GM11168 (cell line): ENCODE results near the gene MIB2.
"Not testable (repeated sequence)": the region's sequence is repeated elsewhere in the genome, so short reads cannot be mapped to it uniquely, and the experiment has no call there.

Source experiments
- in situ Hi-C: fragments of 300-500 bp; cut with MboI; formaldehyde crosslinking; loops from one replicate; pipeline ENCODE4 v1.12.0; 2022; ENCODE audit warnings: low sequenced_read_pairs; ENCODE audit not compliant: unreplicated experiment

Gene MIB2

DNA sequence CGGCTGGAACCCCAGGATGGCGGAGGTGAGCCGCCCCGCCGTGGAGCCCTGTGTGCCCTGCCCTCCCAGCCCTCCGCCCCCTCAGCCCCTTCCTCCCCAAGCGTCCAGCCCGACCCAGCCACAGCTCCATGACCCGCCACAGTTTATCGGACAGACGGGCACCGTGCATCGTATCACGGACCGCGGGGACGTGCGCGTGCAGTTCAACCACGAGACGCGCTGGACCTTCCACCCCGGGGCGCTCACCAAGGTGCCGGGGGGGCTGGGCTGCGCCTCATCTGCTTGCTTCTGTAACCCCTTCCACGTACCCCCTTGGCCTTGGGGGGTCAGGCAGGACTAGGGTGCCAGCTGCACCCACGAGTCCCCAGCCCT, 10.1 kb downstream of the MIB2 start:
- in situ Hi-C loops = no loop called here

DNA sequence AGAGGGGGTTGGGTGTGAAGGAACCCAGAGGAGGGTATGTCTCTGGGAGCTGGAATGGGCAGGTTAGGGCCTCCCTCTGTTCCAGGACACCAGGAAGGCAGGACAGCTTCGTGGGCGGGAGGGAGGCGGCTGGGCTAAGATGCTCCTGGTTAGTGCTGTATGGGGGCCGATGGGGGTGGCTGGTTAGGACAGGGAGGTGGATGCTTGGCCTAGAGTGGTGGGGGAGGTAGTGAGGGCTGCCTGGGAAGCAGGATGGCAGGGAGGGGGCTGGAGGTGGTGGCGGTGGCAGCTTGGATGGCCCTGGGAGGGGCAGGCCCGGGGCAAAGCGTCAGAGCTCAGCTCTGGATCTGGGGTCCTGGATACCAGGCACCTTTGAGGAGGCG, 10.5 kb downstream of the MIB2 start:
- in situ Hi-C loops = no loop called here

DNA sequence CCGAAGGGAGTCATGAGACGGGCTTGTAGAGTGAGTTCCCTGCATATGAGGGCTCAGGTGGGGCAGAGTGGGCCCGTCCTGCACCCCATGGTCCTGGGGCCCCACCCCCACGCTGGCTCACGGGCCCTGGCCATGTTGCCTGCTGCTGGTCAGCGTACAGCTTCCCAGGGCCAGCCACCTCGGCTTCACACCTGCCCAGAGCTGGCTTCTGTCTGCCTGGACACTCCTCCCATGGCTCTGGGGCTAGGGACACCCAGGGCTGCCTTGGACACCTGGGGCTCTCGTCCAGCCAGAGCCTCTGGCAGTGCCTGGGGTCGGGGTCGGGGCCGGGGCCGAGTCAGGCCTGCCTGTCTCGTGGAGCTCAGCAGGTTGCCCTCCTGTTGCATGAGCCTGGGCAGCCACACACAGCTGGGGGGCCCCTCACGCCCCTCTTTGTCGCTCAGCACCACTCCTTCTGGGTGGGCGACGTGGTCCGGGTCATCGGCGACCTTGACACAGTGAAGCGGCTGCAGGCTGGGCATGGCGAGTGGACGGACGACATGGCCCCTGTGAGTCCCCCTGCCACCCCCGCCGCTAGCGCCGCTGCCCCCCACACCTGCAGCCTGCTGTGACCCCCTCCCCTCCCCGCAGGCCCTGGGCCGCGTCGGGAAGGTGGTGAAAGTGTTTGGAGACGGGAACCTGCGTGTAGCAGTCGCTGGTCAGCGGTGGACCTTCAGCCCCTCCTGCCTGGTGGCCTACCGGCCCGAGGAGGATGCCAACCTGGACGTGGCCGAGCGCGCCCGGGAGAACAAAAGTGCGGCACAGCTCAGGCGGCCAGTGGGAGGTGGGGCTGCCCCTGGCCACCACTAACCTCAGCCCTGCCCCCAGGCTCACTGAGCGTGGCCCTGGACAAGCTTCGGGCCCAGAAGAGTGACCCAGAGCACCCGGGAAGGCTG, 11.2 kb downstream of the MIB2 start:
- in situ Hi-C loops = no loop called here

DNA sequence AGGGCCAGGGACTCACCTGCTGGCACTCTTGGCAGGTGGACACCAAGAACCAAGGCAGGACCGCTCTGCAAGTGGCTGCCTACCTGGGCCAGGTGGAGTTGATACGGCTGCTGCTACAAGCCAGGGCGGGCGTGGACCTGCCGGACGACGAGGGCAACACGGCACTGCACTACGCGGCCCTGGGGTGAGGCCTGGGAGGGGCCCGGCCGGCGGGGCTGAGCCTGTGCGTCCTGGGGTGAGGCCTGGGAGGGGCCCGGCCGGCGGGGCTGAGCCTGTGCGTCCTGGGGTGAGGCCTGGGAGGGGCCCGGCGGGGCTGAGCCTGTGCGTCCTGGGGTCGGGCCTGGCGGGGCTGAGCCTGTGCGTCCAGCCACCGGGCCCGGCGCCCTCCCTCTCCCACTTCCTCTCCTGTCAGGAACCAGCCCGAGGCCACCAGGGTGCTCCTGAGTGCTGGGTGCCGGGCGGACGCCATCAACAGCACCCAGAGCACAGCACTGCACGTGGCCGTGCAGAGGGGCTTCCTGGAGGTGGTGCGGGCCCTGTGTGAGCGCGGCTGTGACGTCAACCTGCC, 12.0 kb downstream of the MIB2 start:
- in situ Hi-C loops = no loop called here

DNA sequence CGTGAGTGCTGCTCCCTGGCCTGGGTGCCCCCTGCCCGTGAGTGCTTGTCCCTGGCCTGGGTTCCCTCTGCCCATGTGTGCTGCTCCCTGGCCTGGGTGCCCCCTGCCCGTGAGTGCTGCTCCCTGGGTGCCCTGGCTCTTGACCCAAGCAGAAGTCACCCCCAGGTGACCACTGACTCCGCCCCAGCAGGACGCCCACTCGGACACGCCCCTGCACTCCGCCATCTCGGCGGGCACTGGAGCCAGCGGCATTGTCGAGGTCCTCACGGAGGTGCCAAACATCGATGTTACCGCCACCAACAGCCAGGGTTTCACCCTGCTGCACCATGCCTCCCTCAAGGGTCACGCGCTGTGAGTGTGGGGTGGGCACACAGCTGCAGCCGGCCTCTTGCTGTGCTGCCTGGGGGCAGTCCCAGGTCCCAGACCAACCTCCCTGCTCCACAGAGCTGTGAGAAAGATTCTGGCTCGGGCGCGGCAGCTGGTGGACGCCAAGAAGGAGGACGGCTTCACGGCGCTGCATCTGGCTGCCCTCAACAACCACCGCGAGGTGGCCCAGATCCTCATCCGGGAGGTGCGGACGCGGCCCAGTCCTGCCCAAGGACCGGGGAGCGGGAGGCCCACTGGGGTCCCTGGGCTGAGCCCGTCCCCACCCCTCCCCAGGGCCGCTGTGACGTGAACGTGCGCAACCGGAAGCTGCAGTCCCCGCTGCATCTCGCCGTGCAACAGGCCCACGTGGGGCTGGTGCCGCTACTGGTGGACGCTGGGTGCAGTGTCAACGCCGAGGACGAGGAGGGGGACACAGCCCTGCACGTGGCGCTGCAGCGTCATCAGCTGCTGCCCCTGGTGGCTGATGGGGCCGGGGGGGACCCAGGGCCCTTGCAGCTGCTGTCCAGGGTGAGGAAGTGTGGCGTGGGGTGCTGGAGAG, 12.8 kb downstream of the MIB2 start:
- in situ Hi-C loops = no loop called here

DNA sequence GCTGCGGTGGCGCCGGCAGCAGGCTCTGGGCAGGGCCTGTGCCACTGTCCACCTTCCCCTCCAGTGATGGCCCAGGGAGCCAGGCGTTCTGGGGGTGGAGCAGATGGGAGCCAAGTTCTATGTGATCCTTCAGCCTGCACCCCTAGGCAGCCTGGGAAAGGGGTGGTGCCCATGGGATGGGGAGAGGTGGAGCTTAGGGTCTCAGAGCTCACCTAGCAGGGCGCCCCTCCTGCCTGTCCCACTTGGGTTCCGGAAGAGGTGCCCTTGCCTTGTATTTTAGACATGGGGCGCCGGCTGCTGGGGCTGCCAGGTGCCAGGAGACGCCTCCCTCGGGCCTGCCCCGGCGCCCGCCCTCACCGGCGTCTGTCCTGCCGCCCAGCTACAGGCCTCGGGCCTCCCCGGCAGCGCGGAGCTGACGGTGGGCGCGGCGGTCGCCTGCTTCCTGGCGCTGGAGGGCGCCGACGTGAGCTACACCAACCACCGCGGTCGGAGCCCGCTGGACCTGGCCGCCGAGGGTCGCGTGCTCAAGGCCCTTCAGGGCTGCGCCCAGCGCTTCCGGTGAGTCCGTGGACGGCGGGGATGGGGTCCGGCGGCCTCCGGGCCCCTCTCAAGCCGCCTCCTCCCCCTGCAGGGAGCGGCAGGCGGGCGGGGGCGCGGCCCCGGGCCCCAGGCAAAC, 13.6 kb downstream of the MIB2 start:
- in situ Hi-C loops = no loop called here

DNA sequence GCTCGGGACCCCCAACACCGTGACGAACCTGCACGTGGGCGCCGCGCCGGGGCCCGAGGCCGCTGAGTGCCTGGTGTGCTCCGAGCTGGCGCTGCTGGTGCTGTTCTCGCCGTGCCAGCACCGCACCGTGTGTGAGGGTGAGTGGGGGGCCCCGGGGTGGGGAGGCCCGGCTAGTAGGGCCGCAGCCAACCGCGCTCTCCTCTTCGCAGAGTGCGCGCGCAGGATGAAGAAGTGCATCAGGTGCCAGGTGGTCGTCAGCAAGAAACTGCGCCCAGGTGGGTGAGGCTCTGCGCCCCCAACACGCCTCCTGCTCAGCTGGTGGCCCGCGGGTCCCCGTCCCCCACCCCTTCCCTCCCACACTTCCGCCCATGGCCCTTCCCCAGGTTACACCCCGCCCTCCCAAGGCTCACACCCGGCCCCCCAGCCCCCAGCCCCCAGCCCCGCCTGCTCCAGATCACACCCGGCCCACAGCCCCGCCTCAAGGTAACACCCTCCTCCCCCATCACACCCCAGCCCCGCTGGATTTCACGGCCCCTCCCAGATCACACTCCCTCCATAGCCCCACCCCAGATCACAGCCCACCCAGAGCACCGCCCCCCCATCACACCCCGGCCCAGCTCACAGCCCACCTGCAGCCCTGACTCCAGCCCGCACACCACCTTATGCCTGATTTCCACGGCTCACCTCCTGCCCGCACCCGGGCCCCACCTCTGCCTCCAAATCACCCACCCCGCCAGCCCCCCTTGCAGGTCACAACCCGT, 14.3 kb downstream of the MIB2 start:
- in situ Hi-C loops = no loop called here

DNA sequence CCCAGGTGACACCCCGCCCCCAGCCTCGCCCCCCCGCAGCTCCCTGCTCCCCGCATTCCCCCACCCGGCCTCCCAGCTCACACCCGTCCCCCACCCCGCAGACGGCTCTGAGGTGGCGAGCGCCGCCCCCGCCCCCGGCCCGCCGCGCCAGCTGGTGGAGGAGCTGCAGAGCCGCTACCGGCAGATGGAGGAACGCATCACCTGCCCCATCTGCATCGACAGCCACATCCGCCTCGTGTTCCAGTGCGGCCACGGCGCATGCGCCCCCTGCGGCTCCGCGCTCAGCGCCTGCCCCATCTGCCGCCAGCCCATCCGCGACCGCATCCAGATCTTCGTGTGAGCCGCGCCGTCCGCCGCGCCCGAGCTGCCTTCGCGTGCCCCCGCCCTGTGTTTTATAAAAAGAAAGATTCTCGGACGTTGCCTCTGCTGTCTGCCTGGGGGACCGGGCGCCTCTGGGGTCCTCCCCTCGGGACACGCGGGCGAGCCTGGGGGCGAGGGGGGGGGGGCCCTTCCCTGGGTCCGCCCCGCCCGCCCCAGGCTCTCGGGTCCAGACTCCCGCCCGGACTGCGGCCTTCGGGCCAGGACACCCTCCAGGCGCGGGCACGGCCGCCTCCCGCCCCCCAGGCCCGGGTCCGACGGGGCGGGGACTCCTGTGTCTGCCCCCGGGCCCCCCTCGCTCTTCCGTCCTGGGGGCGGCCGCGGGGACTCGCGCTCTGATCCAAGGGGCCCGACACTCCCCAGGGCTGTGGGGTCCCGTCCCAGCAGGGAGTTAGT, 15.1 kb downstream of the MIB2 start:
- in situ Hi-C loops = no loop called here

DNA sequence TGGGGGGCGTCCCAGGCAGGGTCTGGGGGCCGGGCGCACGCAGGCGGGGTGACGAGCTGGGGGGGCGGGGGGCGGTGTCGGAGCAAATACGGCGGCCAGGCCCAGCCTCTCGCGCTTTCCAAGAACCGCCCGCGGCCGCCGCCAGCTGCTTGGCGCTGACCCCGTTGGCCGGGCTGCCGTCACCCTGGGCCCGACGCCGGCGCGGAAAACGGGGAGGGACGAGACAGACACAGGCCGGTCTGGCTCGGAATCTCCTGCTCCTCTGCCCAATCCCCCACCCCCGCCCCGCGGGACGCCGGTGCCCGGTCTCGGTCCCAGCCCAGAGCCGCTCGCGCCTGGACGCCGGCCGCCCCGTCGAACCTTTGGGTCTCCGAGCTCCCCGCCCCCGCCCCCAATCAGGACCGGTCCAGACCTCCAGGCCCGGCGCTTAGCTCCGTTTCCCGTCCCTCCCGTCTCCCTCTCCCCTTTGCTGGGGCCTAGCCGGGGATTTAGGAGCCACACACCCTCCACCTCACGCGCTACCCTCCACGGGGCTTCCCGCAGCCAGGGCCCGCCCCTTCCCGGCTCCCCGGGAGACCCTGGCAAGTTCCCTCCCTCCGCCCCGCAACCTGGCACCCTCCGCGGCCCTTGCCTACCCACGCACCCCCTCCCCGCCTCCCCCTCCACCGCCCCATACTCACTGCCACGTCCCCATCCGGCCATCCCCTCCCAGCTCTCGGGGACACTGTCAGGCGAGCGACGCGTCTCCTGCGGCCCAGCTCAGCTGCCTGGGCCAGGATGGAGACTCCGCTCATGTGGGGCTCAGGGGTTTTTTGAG, 15.9 kb downstream of the MIB2 start:
- in situ Hi-C loops = no loop called here

DNA sequence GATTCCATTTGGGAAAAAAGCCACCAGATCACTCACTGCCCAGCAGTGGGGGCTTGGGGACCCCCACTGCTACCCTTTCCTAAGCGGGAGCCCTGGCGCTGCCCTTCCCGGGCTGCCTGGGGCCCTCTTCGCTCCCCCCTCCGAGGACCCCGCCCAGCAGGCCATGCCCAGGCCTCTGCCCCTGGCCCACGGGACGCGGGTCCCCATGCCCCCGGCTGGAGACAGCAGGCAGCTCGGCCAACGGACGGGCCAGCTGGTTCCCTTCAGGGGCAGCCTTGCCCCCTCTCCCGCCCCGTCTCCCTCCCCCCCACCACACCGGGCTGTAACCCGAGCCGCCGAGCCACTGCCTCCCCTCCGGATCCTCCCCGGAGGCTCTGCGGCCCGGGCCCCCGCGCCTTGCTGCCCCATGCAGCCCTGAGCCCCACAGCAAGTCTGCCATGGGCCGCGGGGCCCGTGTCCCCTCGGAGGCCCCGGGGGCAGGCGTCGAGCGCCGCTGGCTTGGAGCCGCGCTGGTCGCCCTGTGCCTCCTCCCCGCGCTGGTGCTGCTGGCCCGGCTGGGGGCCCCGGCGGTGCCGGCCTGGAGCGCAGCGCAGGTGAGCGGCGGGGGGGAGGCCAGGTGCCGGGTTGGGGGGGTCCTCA, 16.6 kb downstream of the MIB2 start, which contains the start of gene MMP23B:
TSS of gene MMP23B (plus strand) at position 392 of the 639 bp plus-strand sequence. CDS start at position 438, 46 bp downstream.
- in situ Hi-C loops = no loop called here

DNA sequence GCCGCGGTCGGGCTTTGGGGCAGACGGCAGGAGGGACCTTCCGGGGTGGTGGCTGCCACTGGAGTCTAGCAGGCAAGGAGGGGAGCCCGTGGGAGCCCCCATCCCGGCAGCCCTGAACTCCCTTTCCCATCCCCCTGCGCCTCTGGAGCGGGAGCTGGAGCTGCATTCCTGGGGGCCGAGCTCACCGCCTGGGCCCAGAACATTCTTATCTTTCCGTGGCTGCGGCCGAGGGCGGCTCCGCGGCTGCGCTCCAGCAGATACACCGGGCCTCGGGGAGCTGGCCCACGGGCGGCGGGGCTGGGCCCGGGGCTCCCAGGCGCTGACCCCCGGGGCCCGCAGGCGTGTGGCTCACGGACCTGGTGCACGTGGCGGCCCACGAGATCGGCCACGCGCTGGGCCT, 18.1 kb downstream of the MIB2 start:
- in situ Hi-C loops = not testable (repeated sequence)

DNA sequence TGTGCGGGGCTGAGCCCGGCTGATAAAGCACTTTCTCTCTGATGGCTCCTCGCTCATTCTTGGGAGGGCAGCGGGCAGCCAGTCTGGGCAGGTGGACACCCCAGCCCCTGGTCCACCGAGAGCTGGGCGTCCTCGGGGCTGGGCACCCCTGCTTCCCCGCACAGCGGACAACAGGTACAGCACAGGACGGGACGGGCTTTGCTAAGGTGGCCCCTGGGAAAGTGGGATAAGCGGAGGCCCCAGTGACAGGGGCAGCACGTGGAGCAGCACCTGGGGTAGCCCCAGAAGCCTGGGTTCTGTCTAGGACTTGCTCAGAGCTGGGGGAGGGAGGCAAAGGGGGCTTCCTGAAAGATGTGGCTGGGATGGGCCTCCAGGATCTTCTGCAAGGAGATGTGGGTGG, 19.3 kb downstream of the MIB2 start:
- in situ Hi-C loops = not testable (repeated sequence)

DNA sequence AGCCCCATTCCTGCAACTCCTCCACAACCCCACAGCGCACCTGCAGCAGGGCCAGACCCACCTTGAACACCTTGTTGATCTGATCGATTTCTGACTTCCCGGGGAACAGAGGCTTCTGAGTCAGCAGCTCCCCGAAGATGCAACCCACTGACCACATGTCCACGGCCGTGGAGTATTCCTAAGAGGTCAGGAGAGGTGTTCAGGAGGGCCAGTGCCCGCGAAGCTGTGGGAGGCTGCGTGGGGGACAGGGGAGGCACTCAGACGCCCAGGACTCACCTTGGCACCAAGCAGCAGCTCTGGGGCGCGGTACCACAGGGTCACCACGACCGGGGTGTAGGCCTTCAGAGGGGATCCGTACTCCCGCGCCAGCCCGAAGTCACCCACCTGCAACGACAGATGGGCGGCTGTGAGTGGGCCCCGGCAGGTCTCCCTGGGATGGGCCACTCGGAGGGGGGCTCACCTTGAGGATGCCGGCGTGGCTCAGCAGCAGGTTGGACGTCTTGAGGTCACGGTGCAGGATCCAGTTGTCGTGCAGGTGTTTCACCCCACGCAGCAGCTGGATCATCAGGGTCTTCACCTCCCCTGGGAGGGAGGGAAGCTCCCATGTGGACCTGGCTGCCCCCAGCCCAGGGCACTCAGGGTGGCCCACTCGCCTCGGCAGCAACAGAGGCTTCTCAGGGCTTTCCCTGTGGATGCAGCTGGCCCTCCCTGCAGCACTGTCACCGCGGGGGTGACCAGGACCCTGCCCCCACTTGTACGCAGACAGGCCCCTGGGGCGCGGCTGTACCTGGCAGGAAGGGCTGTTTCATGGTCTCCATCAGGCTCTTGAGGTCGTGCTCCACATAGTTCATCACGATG, 21.6 kb downstream of the MIB2 start:
- in situ Hi-C loops = not testable (repeated sequence)

DNA sequence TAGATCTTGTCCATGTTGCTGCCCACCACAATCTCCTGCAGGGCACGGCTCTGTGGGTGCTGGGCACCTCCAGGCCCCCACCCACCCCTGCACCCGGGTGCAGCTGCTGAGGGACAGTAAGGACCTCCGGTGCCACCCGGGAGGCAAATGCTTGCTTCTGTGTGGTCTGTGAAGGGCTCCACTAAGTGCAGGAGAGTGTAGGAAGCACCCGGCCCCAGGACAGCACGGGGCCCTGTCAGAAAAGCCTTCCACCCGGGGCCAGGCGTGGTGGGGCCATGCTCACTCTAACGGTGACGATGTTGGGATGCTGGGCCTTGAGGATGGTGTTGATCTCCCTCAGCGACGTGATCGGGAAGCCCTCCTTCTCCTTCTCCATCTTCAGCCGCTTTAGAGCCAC, 22.2 kb downstream of the MIB2 start:
- in situ Hi-C loops = not testable (repeated sequence)

DNA sequence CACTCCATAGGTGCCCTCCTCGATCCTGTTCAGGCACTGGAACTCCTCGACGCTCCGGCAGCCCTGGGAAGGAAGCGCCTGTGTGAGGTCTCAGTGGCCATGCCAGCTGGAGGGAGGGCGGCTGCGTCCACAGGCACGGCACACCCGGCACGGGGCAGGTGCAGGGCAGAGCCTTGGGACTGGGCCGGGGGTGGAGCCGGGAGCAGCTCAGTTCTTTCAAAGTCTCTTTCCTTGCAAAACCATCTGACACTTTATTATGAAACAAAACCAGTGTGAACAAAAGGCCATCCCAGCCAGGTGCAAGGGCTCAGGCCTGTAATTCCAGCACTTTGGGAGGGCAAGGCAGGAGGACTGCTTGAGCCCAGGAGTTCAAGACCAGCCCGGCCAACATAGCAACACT, 23.2 kb downstream of the MIB2 start:
- in situ Hi-C loops = not testable (repeated sequence)

DNA sequence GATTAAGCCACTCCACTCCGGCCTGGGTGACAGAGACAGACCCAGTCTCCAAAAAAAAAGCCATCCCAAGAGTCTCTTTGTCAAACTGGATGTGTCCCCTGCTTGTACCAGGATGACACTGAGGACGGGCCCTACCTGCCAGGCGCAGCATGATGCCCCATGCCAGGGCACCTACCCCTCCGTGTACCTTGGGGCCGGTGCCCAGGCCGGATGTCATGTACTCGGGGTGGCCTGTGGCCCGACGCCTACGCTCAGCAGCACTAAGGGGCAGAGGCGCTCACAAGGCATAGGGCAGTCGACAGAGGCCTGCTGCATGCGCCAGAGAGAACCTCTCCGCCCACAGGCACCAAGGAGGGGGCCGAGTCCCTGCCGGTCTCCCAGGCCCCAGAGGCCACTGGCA, 24.1 kb downstream of the MIB2 start:
- in situ Hi-C loops = not testable (repeated sequence)

DNA sequence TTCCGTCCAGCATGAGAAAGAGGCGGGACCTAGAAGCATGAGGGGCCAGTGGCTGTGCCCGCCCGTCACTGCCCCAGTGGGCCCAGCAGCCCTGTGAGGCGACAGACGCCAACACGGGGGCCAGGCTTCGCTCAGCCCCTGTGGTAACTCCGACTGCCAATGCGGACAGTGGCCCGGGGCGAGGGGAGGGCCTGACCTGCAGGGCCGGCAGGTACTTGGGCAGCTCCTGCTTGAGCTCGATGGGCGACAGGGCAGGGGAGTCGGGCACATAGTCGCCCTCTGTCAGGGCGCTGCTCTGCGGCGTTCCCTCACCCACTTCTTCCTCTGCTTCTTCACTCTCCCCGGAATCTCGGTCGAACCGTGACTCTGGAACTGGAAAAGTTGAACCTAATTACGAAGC, 24.8 kb downstream of the MIB2 start:
- in situ Hi-C loops = not testable (repeated sequence)
